Stimulated activated naive B cell treated with anti-CD40 and anti-IgM and Interleukin-4, amounts not matched to agents 10 μg/mL and 1 μg/mL and 100 μg/mL, for 72 hours (primary cell): ENCODE measurements around the gene CSNK1E.
A peak's percentile ranks its signal among the peaks of the same experiment; 100 is the strongest.

ENCODE experiments used
- ATAC-seq, 2 donors: fragments of 150-1000 bp; cut with Tn5 transposase; replicated peaks; 2 replicates each; pipeline ENCODE4 v1.10.0; 2021; ENCODE audit warnings: moderate library complexity in 1 of 2
- DNase-seq: peaks from one replicate; pipeline ENCODE4 v3.0.0; 2021
- H3K27ac Mint-ChIP-seq: one replicate; pipeline ENCODE4 v1.8.0; 2022; ENCODE audit warnings: mild to moderate bottlenecking, mixed read lengths
- H3K27me3 Mint-ChIP-seq, 2 donors: one replicate each; pipeline ENCODE4 v1.8.0; 2022; ENCODE audit warnings: mixed read lengths in 2 of 2
- H3K36me3 Mint-ChIP-seq, 2 donors: one replicate each; pipeline ENCODE4 v1.8.0; 2022; ENCODE audit warnings: mixed read lengths in 2 of 2, mild to moderate bottlenecking in 1 of 2
- H3K4me1 Mint-ChIP-seq, 2 donors: one replicate each; pipeline ENCODE4 v1.8.0; 2022; ENCODE audit warnings: mixed read lengths in 2 of 2, mild to moderate bottlenecking in 1 of 2
- H3K4me3 Mint-ChIP-seq, 2 donors: one replicate each; pipeline ENCODE4 v1.8.0; 2022; ENCODE audit warnings: mild to moderate bottlenecking in 2 of 2, mixed read lengths in 2 of 2, moderate library complexity in 1 of 2
- H3K9me3 Mint-ChIP-seq, 2 donors: one replicate each; pipeline ENCODE4 v1.8.0; 2022; ENCODE audit warnings: mixed read lengths in 2 of 2, mild to moderate bottlenecking in 1 of 2

Gene CSNK1E

DNA sequence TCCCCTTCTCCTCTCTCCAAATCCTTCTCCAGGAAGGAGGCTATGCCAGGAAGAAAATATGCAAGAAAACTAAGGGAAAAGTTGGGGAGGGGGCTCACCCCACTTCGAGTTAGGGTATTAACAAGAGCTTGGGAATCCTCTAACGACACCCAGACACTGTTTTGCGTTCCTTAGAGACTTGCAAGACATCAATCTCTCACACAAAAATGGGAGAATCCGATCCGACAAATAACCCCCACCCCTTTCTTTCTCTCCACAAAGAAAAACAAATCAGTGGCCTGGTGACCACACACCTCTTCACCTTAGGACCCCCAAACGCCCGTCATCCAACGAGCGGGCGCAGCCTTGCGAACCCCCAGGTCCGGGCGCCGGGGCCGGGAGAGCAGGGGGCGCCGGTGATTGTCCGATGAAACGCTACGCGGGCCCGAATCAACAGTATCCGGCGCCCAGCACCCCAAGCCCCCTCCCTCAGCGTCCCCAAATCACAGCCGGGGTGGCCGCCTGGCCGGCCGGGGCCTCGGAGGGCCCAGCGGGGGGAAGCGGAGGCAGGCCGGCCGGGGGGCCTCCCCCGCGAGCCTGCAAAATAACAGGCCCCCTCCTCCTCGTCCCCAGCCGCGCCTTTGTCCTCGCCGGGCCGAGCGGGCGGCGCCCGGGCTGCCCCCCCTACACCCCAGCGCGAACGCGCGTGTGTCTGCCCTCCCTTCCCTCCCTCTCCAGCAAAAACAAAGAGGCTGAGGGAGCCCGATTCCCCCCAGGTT is 690 bp downstream of the CSNK1E start:
- H3K4me1 Mint-ChIP-seq, result peaks cover 53 to 64% of the 10 kb centered on the region in 2 donors
- H3K36me3 Mint-ChIP-seq, result peaks cover 17 to 30% of the 10 kb centered on the region in 2 donors
- H3K27ac Mint-ChIP-seq, result peak overlapping the region; percentile 92
- ATAC-seq (peak; percentile 54 to 69), DNase-seq (no peak)
- H3K4me3 Mint-ChIP-seq, result peak overlapping the region; percentile 89 to 95
- no peaks in the 10 kb centered on the region for H3K27me3 Mint-ChIP-seq
- H3K9me3 Mint-ChIP-seq, result no peaks in the 10 kb centered on the region

DNA sequence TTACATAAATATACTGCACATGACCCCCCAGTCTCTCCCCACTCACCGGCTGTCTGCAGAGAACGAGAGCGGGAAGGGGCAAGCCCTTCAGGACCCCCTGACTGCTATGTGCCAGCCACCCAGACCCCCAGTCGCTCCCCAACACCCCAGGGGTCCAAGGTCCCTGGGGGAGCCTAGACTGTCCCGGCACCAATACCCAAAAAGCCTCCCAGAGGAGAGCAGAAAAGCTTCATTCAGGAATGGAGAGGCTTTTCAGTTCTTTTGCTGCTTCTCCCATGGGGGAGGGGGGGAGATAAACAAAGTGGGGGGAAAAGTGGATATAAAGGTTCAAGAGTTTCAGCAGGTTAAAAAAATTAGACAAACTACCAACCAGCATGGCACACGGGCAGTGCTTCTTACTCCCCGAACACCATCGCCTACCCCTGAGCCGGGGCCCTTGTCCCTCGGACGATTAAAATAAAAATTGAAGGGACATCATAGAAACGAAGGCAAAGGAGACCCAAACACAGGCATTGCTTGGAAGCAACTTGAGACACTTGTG is 1.3 kb downstream of the CSNK1E start:
- Mint-ChIP-seq H3K4me3 (peak overlapping the region; percentile 89 to 95), H3K27ac (peak overlapping the region; percentile 92), H3K27me3 (no peaks in the 10 kb centered on the region), H3K4me1 (peaks cover 59 to 70% of the 10 kb centered on the region in 2 donors), H3K9me3 (no peaks in the 10 kb centered on the region), H3K36me3 (peaks cover 19 to 35% of the 10 kb centered on the region in 2 donors)
- DNase-seq (no peak), ATAC-seq (no peak)

GRCh38 chr22:38314933-38315822 is 2.1 kb downstream of the CSNK1E start:
- ATAC-seq (peak in 1 of 2 donors; percentile 5), DNase-seq (no peak)
- peak overlapping the region; percentile 92 for H3K27ac Mint-ChIP-seq
- H3K36me3 Mint-ChIP-seq, result peaks cover 22 to 38% of the 10 kb centered on the region in 2 donors
- H3K4me1 Mint-ChIP-seq, result peaks cover 66 to 78% of the 10 kb centered on the region in 2 donors
- no peaks in the 10 kb centered on the region for H3K27me3 Mint-ChIP-seq
- no peaks in the 10 kb centered on the region for H3K9me3 Mint-ChIP-seq
- peak overlapping the region; percentile 89 to 95 for H3K4me3 Mint-ChIP-seq

- H3K36me3 Mint-ChIP-seq, result peaks cover 22 to 38% of the 10 kb centered on the region in 2 donors
- no peaks in the 10 kb centered on the region for H3K9me3 Mint-ChIP-seq
- H3K27me3 Mint-ChIP-seq, result no peaks in the 10 kb centered on the region
- no peak for DNase-seq
- peak overlapping the region; percentile 91 for H3K27ac Mint-ChIP-seq
- peak overlapping the region; percentile 89 to 95 for H3K4me3 Mint-ChIP-seq
- no peak for ATAC-seq
- H3K4me1 Mint-ChIP-seq, result peaks cover 71 to 84% of the 10 kb centered on the region in 2 donors
These were observed 2.9 kb downstream of the CSNK1E start for GRCh38 chr22:38314051-38314932.

DNA sequence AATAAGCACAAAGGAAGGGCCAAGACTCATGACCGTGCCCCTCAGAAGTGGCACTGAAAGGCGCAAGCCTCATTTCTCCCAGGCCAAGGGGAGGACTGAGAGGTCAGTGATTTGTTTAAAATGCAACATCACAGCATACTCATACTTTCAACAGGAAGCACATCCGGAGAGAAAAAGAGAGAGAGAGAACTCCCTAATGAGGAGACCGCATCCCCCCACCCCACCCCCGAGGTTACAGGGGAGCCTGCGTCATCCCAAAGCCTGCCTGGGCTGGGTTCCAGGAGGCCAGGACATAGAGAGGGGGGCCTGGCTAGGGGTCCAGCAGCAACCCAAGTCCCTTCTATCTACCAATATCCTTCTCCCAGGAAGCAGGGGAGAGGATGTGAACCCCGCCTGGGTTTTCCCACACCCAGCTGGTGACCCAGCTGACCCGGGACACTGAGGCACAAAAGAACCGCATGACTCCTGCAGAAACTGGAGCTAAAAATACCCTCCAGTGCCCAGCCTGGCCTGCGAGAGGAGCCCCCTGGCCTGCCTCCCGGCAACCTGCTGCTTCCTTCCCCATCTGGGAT is 3.8 kb downstream of the CSNK1E start:
- Mint-ChIP-seq H3K4me3 (no peak overlapping the region), H3K27ac (peak overlapping the region; percentile 72), H3K4me1 (peaks cover 74 to 93% of the 10 kb centered on the region in 2 donors), H3K9me3 (no peaks in the 10 kb centered on the region), H3K36me3 (peaks cover 22 to 44% of the 10 kb centered on the region in 2 donors), H3K27me3 (no peaks in the 10 kb centered on the region)
- DNase-seq (no peak), ATAC-seq (no peak)

DNA sequence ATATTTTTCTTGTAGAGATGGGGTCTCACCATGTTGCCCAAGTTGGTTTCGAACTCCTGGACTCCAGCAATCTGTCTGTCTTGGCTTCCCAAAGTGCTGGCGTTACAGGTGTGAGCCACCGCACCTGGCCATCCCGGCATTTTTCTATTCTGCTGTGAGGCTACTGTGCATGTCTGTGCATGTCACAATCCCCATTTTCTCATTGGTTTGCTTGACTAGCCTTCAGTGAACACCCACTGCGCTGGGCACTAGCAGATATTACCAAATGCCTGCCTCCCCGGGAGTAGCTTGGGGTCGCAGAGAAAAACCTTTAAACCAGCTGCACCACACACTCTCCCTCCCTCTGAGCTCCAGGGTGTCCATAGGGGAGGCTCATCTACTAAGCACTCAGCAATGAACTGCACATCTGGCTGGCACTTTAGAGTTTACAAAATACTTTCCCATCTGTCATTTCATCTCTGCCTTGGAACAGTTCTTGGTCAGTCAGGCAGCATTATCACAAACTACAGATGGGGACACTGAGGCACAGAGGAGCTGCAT is 4.9 kb downstream of the CSNK1E start:
- peaks cover 72 to 87% of the 10 kb centered on the region in 2 donors for H3K4me1 Mint-ChIP-seq
- peak overlapping the region; percentile 72 for H3K27ac Mint-ChIP-seq
- peak overlapping the region in 1 of 2 donors; percentile 30 for H3K4me3 Mint-ChIP-seq

DNA sequence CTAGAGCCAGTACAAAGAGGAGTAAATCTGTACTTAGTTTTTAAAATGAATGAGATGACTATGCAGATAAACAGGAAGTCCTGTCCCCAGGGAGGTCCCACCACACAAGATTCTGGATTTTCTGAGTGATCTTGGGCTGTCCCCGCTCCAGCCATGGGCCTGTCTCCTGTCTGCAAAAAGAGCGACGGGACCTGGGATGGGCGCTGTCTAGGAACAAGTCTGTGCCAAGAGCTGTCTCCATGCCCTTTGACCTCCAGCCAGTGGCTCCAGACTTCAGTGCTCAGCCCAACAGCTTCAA is 6.0 kb downstream of the CSNK1E start:
- H3K27ac Mint-ChIP-seq, result peak overlapping the region; percentile 86
- H3K4me3 Mint-ChIP-seq, result peak overlapping the region; percentile 1 to 50
- peaks cover 74 to 91% of the 10 kb centered on the region in 2 donors for H3K4me1 Mint-ChIP-seq
- DNase-seq, result peak; percentile 62
- no peaks in the 10 kb centered on the region for H3K9me3 Mint-ChIP-seq
- H3K27me3 Mint-ChIP-seq, result no peaks in the 10 kb centered on the region
- ATAC-seq, result peak; percentile 81 to 83
- peaks cover 22 to 49% of the 10 kb centered on the region in 2 donors for H3K36me3 Mint-ChIP-seq

More for the DNA sequence above, 4.9 kb downstream of the CSNK1E start:
- Mint-ChIP-seq H3K36me3 (peaks cover 22 to 49% of the 10 kb centered on the region in 2 donors), H3K9me3 (no peaks in the 10 kb centered on the region), H3K27me3 (no peaks in the 10 kb centered on the region)
- no peak for DNase-seq
- no peak for ATAC-seq

- peaks cover 73 to 91% of the 10 kb centered on the region in 2 donors for H3K4me1 Mint-ChIP-seq
- ATAC-seq (peak; percentile 15 to 17), DNase-seq (no peak)
- H3K4me3 Mint-ChIP-seq, result peak overlapping the region; percentile 1 to 50
- peak overlapping the region; percentile 86 for H3K27ac Mint-ChIP-seq
- peaks cover 22 to 49% of the 10 kb centered on the region in 2 donors for H3K36me3 Mint-ChIP-seq
- H3K9me3 Mint-ChIP-seq, result no peaks in the 10 kb centered on the region
- H3K27me3 Mint-ChIP-seq, result no peaks in the 10 kb centered on the region
These were observed 6.5 kb downstream of the CSNK1E start for GRCh38 chr22:38310518-38311322.

DNA sequence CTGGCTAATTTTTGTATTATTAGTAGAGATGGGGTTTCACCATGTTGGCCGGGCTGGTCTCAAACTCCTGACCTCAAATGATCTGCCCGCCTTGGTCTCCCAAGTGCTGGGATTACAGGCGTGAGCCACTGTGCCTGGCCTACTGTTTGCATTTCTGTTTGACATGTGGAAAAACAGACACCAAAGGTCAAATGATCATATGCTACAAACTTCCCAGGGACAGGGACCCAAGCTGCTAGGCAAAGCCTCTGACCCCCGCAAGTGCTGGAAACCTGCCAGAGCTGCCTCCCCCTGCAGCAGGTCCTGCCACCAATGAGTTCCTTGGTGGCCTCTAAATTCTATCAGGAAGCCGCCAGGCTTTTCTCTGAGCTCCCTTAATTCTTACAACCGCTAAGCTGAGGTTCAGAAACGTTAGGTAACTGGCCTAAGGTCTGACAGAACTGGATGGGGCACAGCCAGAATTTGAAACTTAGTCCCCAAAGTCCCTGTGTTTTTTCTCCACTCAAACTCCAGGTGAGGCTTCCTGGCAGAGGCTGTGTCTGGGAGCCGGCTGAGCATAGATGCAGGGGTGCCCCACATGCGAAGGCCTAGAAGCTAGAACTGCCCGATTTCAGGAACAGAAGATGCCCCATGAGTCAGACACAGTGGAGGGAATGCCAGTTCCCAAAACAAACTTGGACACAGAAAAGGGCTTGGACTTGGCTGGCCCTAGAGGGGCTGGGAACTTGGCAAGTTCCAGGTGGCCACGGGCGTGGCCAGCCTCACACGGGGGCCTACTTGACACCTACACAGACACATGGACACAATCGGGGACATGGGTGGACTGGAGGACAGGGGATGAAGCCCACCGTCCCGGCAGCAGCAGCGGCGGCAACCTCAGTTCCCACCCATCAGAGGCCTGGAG is 7.4 kb downstream of the CSNK1E start:
- H3K4me1 Mint-ChIP-seq, result peaks cover 69 to 91% of the 10 kb centered on the region in 2 donors
- peak overlapping the region; percentile 31 for H3K27ac Mint-ChIP-seq
- no peaks in the 10 kb centered on the region for H3K9me3 Mint-ChIP-seq
- ATAC-seq, result no peak
- H3K4me3 Mint-ChIP-seq, result no peak overlapping the region
- no peaks in the 10 kb centered on the region for H3K27me3 Mint-ChIP-seq
- DNase-seq, result no peak
- H3K36me3 Mint-ChIP-seq, result peaks cover 24 to 53% of the 10 kb centered on the region in 2 donors

DNA sequence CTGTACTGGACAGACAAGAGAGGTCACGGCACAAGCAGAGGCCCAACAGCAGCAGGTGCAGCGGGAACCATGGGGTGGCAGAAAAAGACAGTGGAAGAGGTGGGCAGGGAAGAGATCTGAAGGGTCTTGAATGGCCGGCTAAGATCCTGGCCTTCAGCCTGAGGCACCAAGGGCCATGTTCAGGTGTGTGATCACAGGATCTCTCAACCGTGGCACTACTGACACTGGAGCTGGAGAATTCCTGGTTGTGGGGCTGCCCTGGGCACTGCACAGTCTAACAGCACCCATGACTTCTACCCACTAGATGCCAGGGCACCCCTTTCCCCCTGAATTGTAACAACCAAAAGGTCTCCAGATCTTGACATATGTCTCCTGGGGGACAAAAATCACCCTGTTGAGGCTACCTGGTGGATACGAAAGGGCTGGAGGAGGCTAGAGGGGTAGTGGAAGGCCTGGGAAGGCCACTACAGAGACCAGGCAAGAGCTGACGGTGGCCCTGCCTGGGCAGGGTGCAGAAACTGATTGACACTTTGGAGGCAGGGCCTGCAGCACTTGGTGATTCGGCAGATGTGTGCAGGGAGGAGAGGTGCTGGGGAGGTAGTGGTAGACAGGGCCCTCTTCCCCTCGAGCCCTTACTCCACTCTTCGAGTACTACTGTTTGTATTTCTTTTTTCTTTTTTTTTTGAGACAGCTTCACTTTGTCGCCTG is 8.3 kb downstream of the CSNK1E start:
- H3K9me3 Mint-ChIP-seq, result no peaks in the 10 kb centered on the region
- H3K36me3 Mint-ChIP-seq, result peaks cover 26 to 50% of the 10 kb centered on the region in 2 donors
- H3K27me3 Mint-ChIP-seq, result no peaks in the 10 kb centered on the region
- DNase-seq, result no peak
- peak overlapping the region; percentile 31 for H3K27ac Mint-ChIP-seq
- no peak for ATAC-seq
- H3K4me3 Mint-ChIP-seq, result no peak overlapping the region
- peaks cover 66 to 91% of the 10 kb centered on the region in 2 donors for H3K4me1 Mint-ChIP-seq
